ENCODE measurements around the gene SNX25.

DNA sequence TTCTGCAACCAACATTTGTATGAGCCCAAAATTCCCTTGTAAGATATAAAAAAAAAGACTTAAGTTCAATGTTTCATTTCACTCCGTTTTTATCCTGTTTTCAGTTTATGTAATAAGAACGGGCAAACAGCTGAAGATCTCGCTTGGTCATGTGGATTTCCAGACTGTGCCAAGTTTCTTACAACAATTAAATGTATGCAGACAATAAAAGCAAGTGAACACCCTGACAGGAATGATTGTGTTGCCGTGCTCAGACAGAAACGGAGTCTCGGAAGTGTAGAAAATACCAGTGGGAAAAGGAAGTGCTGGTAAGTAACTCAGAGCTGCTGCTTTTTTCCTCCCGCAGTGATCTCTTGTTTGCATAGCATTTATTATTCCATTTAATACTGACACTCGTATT lies 190.1 kb downstream of the SNX25 start:
- TF ChIP-seq YY1 (IDR thresholded peaks at IDR 0.05; ENCODE audit: low read depth) (no peak), NFIC (IDR thresholded peaks at IDR 0.05) (no peak), TCF12 (IDR thresholded peaks at IDR 0.05; ENCODE audit: low read depth) (no peak), CREB1 (IDR thresholded peaks at IDR 0.05; ENCODE audit: low read depth) (no peak), EP300 (IDR thresholded peaks at IDR 0.05; ENCODE audit: borderline replicate concordance) (no peak), EGR1 (IDR thresholded peaks at IDR 0.05) (no peak)

Measured in Ishikawa (cell line).